ENCODE results near the gene PRR5L. TPM values are rescaled to one million over a fixed set of nuclear protein-coding genes. Genes with fewer than 3 reads are reported as not detected.
A peak's percentile ranks its signal among the peaks of the same experiment; 100 is the strongest.
"Not testable (repeated sequence)": the region's sequence is repeated elsewhere in the genome, so short reads cannot be mapped to it uniquely, and the experiment has no call there.

Gene PRR5L
- total RNA-seq, 2 experiments from 2014 or later = 7.0 to 8.1 TPM

- CTCF ChIA-PET = interaction anchor here (1.0 kb wide), 1 partner anchor 22 kb away, joined by 3 read pairs; no protein-coding TSS in a partner anchor
Measured at GRCh38 chr11:36314434-36314767, 18.3 kb downstream of the PRR5L start.

DNA sequence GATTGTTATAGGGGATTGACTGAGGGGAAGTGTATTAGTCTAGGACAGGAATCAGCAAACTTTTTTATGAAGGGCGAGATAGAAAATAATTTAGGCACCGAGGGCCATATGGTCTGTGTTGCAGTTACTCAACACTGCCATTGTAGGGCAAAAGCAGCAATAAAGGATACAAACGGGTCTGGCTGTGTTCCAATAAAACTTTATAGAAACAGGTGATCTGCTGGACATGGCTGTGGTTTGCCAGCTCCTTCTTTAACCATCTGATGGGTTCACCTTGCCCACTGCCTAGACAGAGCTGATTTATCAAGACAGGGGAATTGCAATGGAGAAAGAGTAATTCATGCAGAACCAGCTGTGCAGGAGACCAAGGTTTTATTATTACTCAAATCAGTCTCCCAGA, 20.0 kb downstream of the PRR5L start:
- no peak for DNase-seq
- no peak overlapping the region for H3K27ac Mint-ChIP-seq
- no peak for ATAC-seq
- H3K9me3 Mint-ChIP-seq = no peaks in the 10 kb centered on the region
- no peak overlapping the region for H3K4me3 Mint-ChIP-seq
- CTCF ChIA-PET = interaction anchor here (1.2 to 2.0 kb wide), 2 partner anchors 26 to 177 kb away, joined by 3 to 7 read pairs; no protein-coding TSS in a partner anchor
- H3K36me3 Mint-ChIP-seq (ENCODE audit: low read depth) = no peaks in the 10 kb centered on the region
- intact Hi-C loops (cut with micrococcal nuclease) = no loop called here
- peaks cover 28% of the 10 kb centered on the region for H3K27me3 Mint-ChIP-seq
- H3K4me1 Mint-ChIP-seq (ENCODE audit: low read depth) = peaks cover 10% of the 10 kb centered on the region
- POLR2A ChIA-PET = interaction anchor here (0.6 kb wide), 1 partner anchor 82 kb away, joined by 3 read pairs; no protein-coding TSS in a partner anchor
- TF ChIP-seq CTCF (IDR thresholded peaks at IDR 0.05) = no peak

More at GRCh38 chr11:36314434-36314767, 18.3 kb downstream of the PRR5L start:
- ATAC-seq (no peak), DNase-seq (no peak)
- Mint-ChIP-seq H3K36me3 (ENCODE audit: low read depth) (no peaks in the 10 kb centered on the region), H3K4me1 (ENCODE audit: low read depth) (peaks cover 10% of the 10 kb centered on the region), H3K4me3 (no peak overlapping the region), H3K27me3 (peaks cover 32% of the 10 kb centered on the region), H3K9me3 (no peaks in the 10 kb centered on the region), H3K27ac (no peak overlapping the region)
- POLR2A ChIA-PET = interaction anchor here (0.6 kb wide), 1 partner anchor 474 kb away, joined by 3 read pairs; no protein-coding TSS in a partner anchor
- intact Hi-C loops (cut with micrococcal nuclease) = no loop called here
- no peak for TF ChIP-seq CTCF (IDR thresholded peaks at IDR 0.05)

- Mint-ChIP-seq H3K4me3 (no peak overlapping the region), H3K27ac (no peak overlapping the region), H3K9me3 (no peaks in the 10 kb centered on the region), H3K27me3 (peaks cover 21% of the 10 kb centered on the region), H3K4me1 (ENCODE audit: low read depth) (peaks cover 7% of the 10 kb centered on the region), H3K36me3 (ENCODE audit: low read depth) (no peaks in the 10 kb centered on the region)
- no peak for DNase-seq
- no peak for TF ChIP-seq CTCF (IDR thresholded peaks at IDR 0.05)
- ATAC-seq = no peak
- ChIA-PET POLR2A (interaction anchor here (0.7 kb wide), 1 partner anchor 39 kb away, joined by 4 read pairs; no protein-coding TSS in a partner anchor), CTCF (interaction anchor here (1.0 to 1.2 kb wide), 2 partner anchors 26 to 175 kb away, joined by 3 to 4 read pairs; no protein-coding TSS in a partner anchor)
- intact Hi-C loops (cut with micrococcal nuclease) = no loop called here
Measured at GRCh38 chr11:36317992-36318391, 21.9 kb downstream of the PRR5L start.

DNA sequence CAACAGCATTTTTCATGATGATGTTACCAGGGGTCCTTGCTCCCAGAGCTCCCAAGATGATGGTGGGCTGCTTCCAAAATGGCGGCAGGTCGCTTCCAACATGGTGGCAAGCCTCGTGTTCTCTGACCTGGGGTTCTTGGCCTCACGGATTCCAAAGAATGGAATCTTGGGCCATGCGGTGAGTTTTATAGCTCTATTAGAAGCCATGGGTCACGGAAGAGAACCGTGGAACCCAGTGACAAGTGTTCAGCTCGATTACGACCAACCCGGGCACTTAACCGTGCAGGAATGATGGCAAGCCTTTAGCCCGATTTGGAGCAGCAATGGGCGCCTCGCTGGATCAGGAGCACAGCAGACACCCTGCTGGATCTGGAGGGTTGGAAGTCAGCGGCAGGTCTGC, 28.9 kb downstream of the PRR5L start:
- H3K9me3 Mint-ChIP-seq; ATAC-seq; POLR2A ChIA-PET; H3K27ac Mint-ChIP-seq; H3K4me1 Mint-ChIP-seq (ENCODE audit: low read depth); intact Hi-C loops (cut with micrococcal nuclease); H3K4me3 Mint-ChIP-seq; H3K36me3 Mint-ChIP-seq (ENCODE audit: low read depth); H3K27me3 Mint-ChIP-seq; DNase-seq: not testable (repeated sequence)
- CTCF ChIA-PET = interaction anchor here (0.9 kb wide), 1 partner anchor 12 kb away, joined by 3 read pairs; no protein-coding TSS in a partner anchor

DNA sequence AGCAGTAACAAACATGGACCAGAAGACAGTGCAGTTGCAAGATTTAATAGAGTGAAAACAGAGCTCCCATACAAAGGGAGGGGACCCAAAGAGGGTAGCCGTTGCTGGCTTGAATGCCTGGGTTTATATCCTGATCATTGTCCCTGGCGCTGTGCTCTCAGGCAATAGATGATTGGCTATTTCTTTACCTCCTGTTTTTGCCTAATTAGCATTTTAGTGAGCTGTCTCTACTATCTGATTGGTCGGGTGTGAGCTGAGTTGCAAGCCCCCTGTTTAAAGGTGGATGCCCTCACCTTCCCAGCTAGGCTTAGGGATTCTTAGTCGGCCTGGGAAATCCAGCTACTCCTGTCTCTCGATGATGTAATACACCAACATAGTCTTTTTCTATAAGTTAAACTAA, 29.3 kb downstream of the PRR5L start:
- CTCF ChIA-PET; intact Hi-C loops (cut with micrococcal nuclease); H3K27me3 Mint-ChIP-seq; H3K4me1 Mint-ChIP-seq (ENCODE audit: low read depth); H3K4me3 Mint-ChIP-seq; H3K36me3 Mint-ChIP-seq (ENCODE audit: low read depth); DNase-seq; H3K27ac Mint-ChIP-seq; POLR2A ChIA-PET; H3K9me3 Mint-ChIP-seq; ATAC-seq: not testable (repeated sequence)

- no peak for TF ChIP-seq CTCF (IDR thresholded peaks at IDR 0.05)
- no peak overlapping the region for H3K27ac Mint-ChIP-seq
- ChIA-PET CTCF (no interaction called here), POLR2A (no interaction called here)
- peaks cover 9% of the 10 kb centered on the region for H3K4me1 Mint-ChIP-seq (ENCODE audit: low read depth)
- no peak overlapping the region for H3K4me3 Mint-ChIP-seq
- H3K36me3 Mint-ChIP-seq (ENCODE audit: low read depth) = no peaks in the 10 kb centered on the region
- DNase-seq = no peak
- no peaks in the 10 kb centered on the region for H3K9me3 Mint-ChIP-seq
- peaks cover 8% of the 10 kb centered on the region for H3K27me3 Mint-ChIP-seq
- intact Hi-C loops (cut with micrococcal nuclease) = no loop called here
- ATAC-seq = peak; percentile 65
Measured at GRCh38 chr11:36326524-36327419, 30.7 kb downstream of the PRR5L start.

All from activated CD8-positive, alpha-beta T cell treated with anti-CD3 and anti-CD28 coated beads for 36 hours (primary cell).